Tibial nerve (tissue), 4 donors: ENCODE data around the gene IL20.

Experiments
- EP300 ChIP-seq, 2 donors: sonication (generic); formaldehyde crosslinking; IDR thresholded peaks; one replicate each; pipeline ENCODE4 v1.6.1; 2017; ENCODE audit warnings: antibody characterized with exemption in 2 of 2, mild to moderate bottlenecking in 1 of 2
- POLR2A ChIP-seq, 2 donors: fragments of 450-650 bp; IDR thresholded peaks; one replicate each; pipeline ENCODE4 v1.6.1; 2017; ENCODE audit warnings: antibody characterized with exemption in 2 of 2, mild to moderate bottlenecking in 2 of 2, moderate library complexity in 2 of 2
- TF ChIP-seq, protein P1 (sequence below), 5 experiments: fragments of 200-600 bp in 3 of 5; fragments of 450-650 bp in 2 of 5; sonication (generic) in 3 of 5; IDR thresholded peaks; one replicate each; pipeline ENCODE4 v1.5.1; 2016 to 2019; ENCODE audit warnings: antibody characterized with exemption in 5 of 5, mild to moderate bottlenecking in 3 of 5, moderate library complexity in 2 of 5

DNA sequence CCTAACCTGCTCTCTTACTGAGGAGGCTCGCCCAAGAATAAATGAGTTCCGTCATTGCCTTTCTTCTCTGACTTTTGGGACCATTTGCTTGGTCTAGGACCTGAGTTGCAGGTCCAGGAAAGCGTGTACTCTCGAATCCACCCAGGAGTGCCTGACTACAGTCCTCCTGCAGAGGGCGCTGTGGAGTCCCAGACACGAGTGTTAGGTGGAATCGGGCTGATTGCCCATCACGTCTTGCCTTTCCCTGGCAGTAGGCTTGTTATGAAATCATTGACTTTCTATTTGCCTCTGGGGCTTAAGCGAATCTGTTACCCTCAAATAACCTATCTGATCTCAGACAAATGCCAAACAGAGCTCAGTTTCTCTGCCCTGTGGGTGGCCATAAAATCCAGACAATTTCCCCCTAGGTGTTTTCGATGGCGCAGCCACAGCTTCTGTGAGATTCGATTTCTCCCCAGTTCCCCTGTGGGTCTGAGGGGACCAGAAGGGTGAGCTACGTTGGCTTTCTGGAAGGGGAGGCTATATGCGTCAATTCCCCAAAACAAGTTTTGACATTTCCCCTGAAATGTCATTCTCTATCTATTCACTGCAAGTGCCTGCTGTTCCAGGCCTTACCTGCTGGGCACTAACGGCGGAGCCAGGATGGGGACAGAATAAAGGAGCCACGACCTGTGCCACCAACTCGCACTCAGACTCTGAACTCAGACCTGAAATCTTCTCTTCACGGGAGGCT is at the start of gene IL20:
- TF ChIP-seq, protein P1, sequence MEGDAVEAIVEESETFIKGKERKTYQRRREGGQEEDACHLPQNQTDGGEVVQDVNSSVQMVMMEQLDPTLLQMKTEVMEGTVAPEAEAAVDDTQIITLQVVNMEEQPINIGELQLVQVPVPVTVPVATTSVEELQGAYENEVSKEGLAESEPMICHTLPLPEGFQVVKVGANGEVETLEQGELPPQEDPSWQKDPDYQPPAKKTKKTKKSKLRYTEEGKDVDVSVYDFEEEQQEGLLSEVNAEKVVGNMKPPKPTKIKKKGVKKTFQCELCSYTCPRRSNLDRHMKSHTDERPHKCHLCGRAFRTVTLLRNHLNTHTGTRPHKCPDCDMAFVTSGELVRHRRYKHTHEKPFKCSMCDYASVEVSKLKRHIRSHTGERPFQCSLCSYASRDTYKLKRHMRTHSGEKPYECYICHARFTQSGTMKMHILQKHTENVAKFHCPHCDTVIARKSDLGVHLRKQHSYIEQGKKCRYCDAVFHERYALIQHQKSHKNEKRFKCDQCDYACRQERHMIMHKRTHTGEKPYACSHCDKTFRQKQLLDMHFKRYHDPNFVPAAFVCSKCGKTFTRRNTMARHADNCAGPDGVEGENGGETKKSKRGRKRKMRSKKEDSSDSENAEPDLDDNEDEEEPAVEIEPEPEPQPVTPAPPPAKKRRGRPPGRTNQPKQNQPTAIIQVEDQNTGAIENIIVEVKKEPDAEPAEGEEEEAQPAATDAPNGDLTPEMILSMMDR (IDR thresholded peaks at IDR 0.05) = peak; percentile 49 to 74 (median 64)
- TF ChIP-seq EP300 (IDR thresholded peaks at IDR 0.05) (peak in 1 of 2 donors; percentile 14), POLR2A (IDR thresholded peaks at IDR 0.05) (no peak)
